GM21619 (cell line): ENCODE data around the gene IGSF21.

ENCODE experiments used
- ATAC-seq: cut with Tn5 transposase; IDR thresholded peaks from one replicate; pipeline ENCODE4 v1.9.1; 2021; ENCODE audit not compliant: unreplicated experiment

The IGSF21 gene

GRCh38 chr1:18118491-18118890 is 10.9 kb downstream of the IGSF21 start:
- no peak for ATAC-seq

GRCh38 chr1:18119289-18119688 is 11.7 kb downstream of the IGSF21 start:
- ATAC-seq, result no peak

GRCh38 chr1:18119771-18120377 is 12.3 kb downstream of the IGSF21 start:
- no peak for ATAC-seq

GRCh38 chr1:18120638-18121037 is 13.0 kb downstream of the IGSF21 start:
- ATAC-seq, result no peak

GRCh38 chr1:18121072-18121820 is 13.6 kb downstream of the IGSF21 start:
- ATAC-seq, result no peak

- no peak for ATAC-seq
Observed at GRCh38 chr1:18123467-18123992, 15.9 kb downstream of the IGSF21 start.

GRCh38 chr1:18124977-18125376 is 17.4 kb downstream of the IGSF21 start:
- no peak for ATAC-seq

GRCh38 chr1:18126616-18127015 is 19.0 kb downstream of the IGSF21 start:
- ATAC-seq, result no peak

GRCh38 chr1:18128298-18128697 is 20.7 kb downstream of the IGSF21 start:
- ATAC-seq, result no peak

GRCh38 chr1:18130356-18130755 is 22.8 kb downstream of the IGSF21 start:
- no peak for ATAC-seq

GRCh38 chr1:18132022-18132710 is 24.6 kb downstream of the IGSF21 start:
- ATAC-seq, result no peak

GRCh38 chr1:18132711-18133541 is 25.3 kb downstream of the IGSF21 start:
- ATAC-seq, result no peak

GRCh38 chr1:18134324-18135046 is 26.9 kb downstream of the IGSF21 start:
- no peak for ATAC-seq

- no peak for ATAC-seq
Observed at GRCh38 chr1:18137759-18138345, 30.3 kb downstream of the IGSF21 start.

- ATAC-seq, result no peak
Observed at GRCh38 chr1:18139198-18139981, 31.8 kb downstream of the IGSF21 start.

- ATAC-seq, result no peak
Observed at GRCh38 chr1:18140411-18140810, 32.8 kb downstream of the IGSF21 start.

- no peak for ATAC-seq
Observed at GRCh38 chr1:18141661-18142060, 34.1 kb downstream of the IGSF21 start.

GRCh38 chr1:18142471-18142870 is 34.9 kb downstream of the IGSF21 start:
- no peak for ATAC-seq

GRCh38 chr1:18142969-18143368 is 35.4 kb downstream of the IGSF21 start:
- no peak for ATAC-seq
